Right lobe of liver (tissue), 4 donors: ENCODE measurements around the gene MIER2.

Source experiments
- POLR2A ChIP-seq: fragments of 450-650 bp; IDR thresholded peaks from one replicate; pipeline ENCODE4 v1.6.1; 2017; ENCODE audit warnings: antibody characterized with exemption, mild to moderate bottlenecking
- TF ChIP-seq, protein P1 (sequence below), 4 donors: fragments of 200-600 bp in 3 of 4; fragments of 450-650 bp in 1 of 4; IDR thresholded peaks; one replicate each; pipeline versions ENCODE4 v1.5.1 to v1.8.0; 2016 to 2022; ENCODE audit warnings: antibody characterized with exemption in 4 of 4, mild to moderate bottlenecking in 2 of 4
- donor health status: DM: no; HTN: no; CAD: no.
- donor health status: DM: no; HTN: no; CAD: no.
- donor health status: DM: no; HTN: yes; CAD: no.

DNA sequence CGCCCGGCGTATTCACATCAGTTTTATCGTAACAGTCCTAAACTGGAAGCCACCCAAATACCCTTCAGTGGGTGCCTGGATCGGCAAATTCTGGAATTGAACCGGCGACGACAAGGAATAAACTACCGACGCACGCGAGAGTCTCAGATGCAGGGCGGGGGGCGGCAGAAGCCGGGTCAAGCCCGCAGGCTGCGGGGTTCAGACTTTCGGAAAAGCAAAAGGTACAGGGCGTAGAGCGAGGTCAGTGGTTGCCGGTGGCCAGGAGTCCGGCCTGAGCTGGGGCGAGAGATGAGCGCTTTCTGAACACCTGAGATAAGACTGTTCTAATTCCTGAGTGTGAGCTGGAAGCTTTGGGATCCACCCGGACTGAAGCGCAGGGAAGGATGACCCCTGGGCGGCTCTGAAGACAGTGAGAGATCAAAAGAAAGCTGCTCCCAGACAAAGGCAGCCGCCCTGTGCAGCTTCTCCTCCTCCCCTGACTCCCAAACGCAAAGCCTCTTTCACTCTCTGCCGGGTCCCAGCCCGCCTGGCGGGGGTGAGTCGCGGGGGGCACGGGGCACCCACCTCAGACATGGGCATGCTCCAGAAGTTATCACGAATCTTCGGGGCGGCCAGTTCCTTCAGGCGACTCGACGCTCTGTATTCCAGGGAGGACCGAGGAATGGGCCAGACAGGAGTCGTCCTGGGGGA, 26.2 kb upstream of the MIER2 start:
- TF ChIP-seq, protein P1, sequence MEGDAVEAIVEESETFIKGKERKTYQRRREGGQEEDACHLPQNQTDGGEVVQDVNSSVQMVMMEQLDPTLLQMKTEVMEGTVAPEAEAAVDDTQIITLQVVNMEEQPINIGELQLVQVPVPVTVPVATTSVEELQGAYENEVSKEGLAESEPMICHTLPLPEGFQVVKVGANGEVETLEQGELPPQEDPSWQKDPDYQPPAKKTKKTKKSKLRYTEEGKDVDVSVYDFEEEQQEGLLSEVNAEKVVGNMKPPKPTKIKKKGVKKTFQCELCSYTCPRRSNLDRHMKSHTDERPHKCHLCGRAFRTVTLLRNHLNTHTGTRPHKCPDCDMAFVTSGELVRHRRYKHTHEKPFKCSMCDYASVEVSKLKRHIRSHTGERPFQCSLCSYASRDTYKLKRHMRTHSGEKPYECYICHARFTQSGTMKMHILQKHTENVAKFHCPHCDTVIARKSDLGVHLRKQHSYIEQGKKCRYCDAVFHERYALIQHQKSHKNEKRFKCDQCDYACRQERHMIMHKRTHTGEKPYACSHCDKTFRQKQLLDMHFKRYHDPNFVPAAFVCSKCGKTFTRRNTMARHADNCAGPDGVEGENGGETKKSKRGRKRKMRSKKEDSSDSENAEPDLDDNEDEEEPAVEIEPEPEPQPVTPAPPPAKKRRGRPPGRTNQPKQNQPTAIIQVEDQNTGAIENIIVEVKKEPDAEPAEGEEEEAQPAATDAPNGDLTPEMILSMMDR (IDR thresholded peaks at IDR 0.05), result no peak
- TF ChIP-seq POLR2A, result no peak
